Fibroblast of lung (primary cell): Measurements from ENCODE around the gene SAPCD1.

Experiments
- EZH2 ChIP-seq: IDR thresholded peaks from 2 replicates; pipeline ENCODE4 v1.5.1; 2012; ENCODE audit warnings: low read length, control low read depth, mild to moderate bottlenecking; ENCODE audit errors: missing control alignments
- TF ChIP-seq, protein P1 (sequence below), 2 donors: IDR thresholded peaks in 1 of 2; conservative IDR thresholded peaks in 1 of 2; 1 replicate in 1 of 2; 2 replicates in 1 of 2; pipeline ENCODE4 v1.5.1; 2011 to 2012; ENCODE audit warnings: low read length in 2 of 2, control low read depth in 1 of 2, inconsistent platforms in 1 of 2, low read depth in 1 of 2, mild to moderate bottlenecking in 1 of 2

DNA sequence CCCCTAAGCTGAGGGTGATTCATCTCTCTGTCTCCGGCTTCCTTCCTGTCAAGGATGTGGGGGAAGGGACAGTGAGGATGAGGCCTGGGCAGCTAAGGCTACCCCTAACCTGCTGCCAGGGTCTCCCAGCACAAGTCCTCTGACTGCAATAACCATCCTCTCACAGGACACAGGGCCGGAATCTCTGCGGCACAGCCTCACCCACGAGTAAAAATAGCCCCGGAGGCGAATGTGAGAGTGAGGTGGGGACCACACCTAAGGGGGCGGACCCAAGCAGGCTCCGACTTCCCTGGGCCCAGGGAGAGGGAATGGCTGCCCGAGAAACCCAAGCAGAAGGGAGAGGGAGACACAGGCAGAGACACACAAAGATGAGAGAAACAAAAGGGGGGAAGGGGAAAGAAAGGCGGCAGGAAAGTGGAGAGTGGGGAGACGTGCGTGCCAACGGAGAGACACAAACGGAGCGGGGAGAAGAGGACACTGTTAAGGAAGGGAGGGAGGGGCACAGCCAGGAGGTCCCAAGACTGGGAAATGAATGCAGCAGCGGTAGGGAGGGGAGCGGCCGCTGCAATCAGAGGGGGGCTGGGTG lies 27.5 kb upstream of the SAPCD1 start:
- TF ChIP-seq, protein P1, sequence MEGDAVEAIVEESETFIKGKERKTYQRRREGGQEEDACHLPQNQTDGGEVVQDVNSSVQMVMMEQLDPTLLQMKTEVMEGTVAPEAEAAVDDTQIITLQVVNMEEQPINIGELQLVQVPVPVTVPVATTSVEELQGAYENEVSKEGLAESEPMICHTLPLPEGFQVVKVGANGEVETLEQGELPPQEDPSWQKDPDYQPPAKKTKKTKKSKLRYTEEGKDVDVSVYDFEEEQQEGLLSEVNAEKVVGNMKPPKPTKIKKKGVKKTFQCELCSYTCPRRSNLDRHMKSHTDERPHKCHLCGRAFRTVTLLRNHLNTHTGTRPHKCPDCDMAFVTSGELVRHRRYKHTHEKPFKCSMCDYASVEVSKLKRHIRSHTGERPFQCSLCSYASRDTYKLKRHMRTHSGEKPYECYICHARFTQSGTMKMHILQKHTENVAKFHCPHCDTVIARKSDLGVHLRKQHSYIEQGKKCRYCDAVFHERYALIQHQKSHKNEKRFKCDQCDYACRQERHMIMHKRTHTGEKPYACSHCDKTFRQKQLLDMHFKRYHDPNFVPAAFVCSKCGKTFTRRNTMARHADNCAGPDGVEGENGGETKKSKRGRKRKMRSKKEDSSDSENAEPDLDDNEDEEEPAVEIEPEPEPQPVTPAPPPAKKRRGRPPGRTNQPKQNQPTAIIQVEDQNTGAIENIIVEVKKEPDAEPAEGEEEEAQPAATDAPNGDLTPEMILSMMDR (conservative IDR thresholded peaks at IDR 0.05 in 1 of 2, IDR thresholded peaks at IDR 0.05 in 1 of 2; ENCODE audit: low read depth in 1 of 2, low read length in 2 of 2), result no peak
- TF ChIP-seq EZH2, result no peak
